PC-9 (cell line): ENCODE results near the gene FBN3. TPM values are rescaled to one million over a fixed set of nuclear protein-coding genes. Genes with fewer than 3 reads are reported as not detected.
"Not testable (repeated sequence)": the region's sequence is repeated elsewhere in the genome, so short reads cannot be mapped to it uniquely, and the experiment has no call there.

Source experiments
- BruUV-seq: library from RNA; stranded (reverse); fragments of 400-500 nt; replicated peaks from 2 replicates; lab custom pipeline; 2021; lab: Mats Ljungman, UMichigan
- CTCF ChIA-PET: fragments of 300-600 bp; sonication (Branson Sonifier 250); formaldehyde crosslinking; loops from one replicate; lab custom pipeline; 2022; ENCODE audit warnings: antibody characterized with exemption; lab: Charles Lee
- POLR2A ChIA-PET: fragments of 300-600 bp; sonication (Branson Sonifier 250); formaldehyde crosslinking; loops from one replicate; lab custom pipeline; 2022; ENCODE audit warnings: antibody characterized with exemption; ENCODE audit not compliant: unreplicated experiment; lab: Charles Lee
- DNase-seq, 2 experiments: peaks; one replicate each; pipeline versions ENCODE4 v3.0.0 to v3.0.0-alpha.2; 2015 to 2022; ENCODE audit warnings: mixed read lengths in 1 of 2
- H2AFZ ChIP-seq: fragments of 200-600 bp; sonication (generic); 2 replicates; pipeline ENCODE4 v1.8.1; 2017; ENCODE audit warnings: antibody characterized with exemption
- H3F3A ChIP-seq: fragments of 200-600 bp; sonication (generic); 2 replicates; pipeline ENCODE4 v1.8.1; 2017; ENCODE audit warnings: antibody characterized with exemption, mild to moderate bottlenecking, low read depth; ENCODE audit not compliant: insufficient read depth
- H3K27ac ChIP-seq: fragments of 200-600 bp; sonication (generic); 2 replicates; pipeline ENCODE4 v1.6.1; 2016; ENCODE audit warnings: mixed run types
- H3K27me3 ChIP-seq: fragments of 200-600 bp; sonication (generic); 2 replicates; pipeline ENCODE4 v1.6.1; 2016; ENCODE audit warnings: low read depth, mixed run types; ENCODE audit not compliant: insufficient read depth
- H3K36me3 ChIP-seq: fragments of 200-600 bp; sonication (generic); 2 replicates; pipeline ENCODE4 v1.6.1; 2016; ENCODE audit warnings: low read depth, mixed run types
- H3K4me1 ChIP-seq: fragments of 200-600 bp; sonication (generic); replicated peaks from 2 replicates; pipeline ENCODE4 v1.6.1; 2016; ENCODE audit warnings: mixed run types; ENCODE audit not compliant: insufficient read depth
- H3K4me2 ChIP-seq: fragments of 200-600 bp; sonication (generic); 2 replicates; pipeline ENCODE4 v1.6.1; 2017; ENCODE audit warnings: mixed run types
- H3K4me3 ChIP-seq: fragments of 200-600 bp; sonication (generic); 2 replicates; pipeline ENCODE4 v1.6.1; 2016; ENCODE audit warnings: mixed run types
- H3K79me2 ChIP-seq: fragments of 200-600 bp; sonication (generic); 2 replicates; pipeline ENCODE4 v1.6.1; 2017; ENCODE audit warnings: low read depth, mixed run types
- H3K9me2 ChIP-seq: fragments of 200-600 bp; sonication (generic); 2 replicates; pipeline ENCODE4 v1.8.1; 2017; ENCODE audit warnings: mild to moderate bottlenecking; ENCODE audit not compliant: insufficient read depth
- H3K9me3 ChIP-seq: fragments of 200-600 bp; sonication (generic); 2 replicates; pipeline ENCODE4 v1.8.1; 2016; ENCODE audit warnings: low read depth; ENCODE audit not compliant: insufficient read depth
- H4K20me1 ChIP-seq: fragments of 200-600 bp; sonication (generic); 2 replicates; pipeline ENCODE4 v1.8.1; 2017; ENCODE audit not compliant: insufficient read depth
- EZH2 ChIP-seq: fragments of 200-600 bp; sonication (generic); IDR thresholded peaks from 2 replicates; pipeline ENCODE4 v1.8.0; 2017; ENCODE audit warnings: antibody characterized with exemption, low read depth
- intact Hi-C: fragments of 100-400 bp; cut with micrococcal nuclease; formaldehyde crosslinking; loops from one replicate; pipeline ENCODE4 v1.10.0; 2022; ENCODE audit not compliant: unreplicated experiment
- total RNA-seq: library from RNA; stranded (reverse); gene quantifications from 2 replicates; pipeline ENCODE4 v1.2.3, GENCODE V29; 2021
- TF ChIP-seq, protein P1 (sequence below): fragments of 200-600 bp; sonication (generic); conservative IDR thresholded peaks from 2 replicates; pipeline ENCODE4 v1.6.1; 2017; ENCODE audit warnings: mixed run types, antibody characterized with exemption, mild to moderate bottlenecking, moderate library complexity

Gene FBN3
- total RNA-seq, 1 experiment from 2014 or later, result not detected

DNA sequence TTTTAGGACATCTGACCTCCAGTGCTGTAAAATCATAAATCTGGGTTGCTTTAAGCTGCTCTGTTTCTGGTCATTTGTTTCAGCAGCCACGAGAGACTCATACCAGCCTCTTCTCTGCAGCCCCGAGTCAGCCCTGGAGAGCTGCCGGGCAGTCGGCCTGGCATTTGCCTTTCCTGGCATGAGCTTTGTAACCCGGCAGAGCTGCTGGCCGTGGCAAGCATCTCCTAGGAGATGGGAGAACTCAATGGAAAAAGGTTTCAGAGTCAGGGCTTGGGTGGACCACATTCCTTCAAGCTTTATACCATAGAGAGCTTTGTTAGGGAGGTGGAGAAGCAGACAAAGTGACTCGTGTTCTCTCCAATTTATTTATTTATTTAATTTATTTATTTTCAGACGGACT, 118.4 kb downstream of the FBN3 start:
- no peak overlapping the region for H3K4me2 ChIP-seq
- BruUV-seq, result no TSS peak

DNA sequence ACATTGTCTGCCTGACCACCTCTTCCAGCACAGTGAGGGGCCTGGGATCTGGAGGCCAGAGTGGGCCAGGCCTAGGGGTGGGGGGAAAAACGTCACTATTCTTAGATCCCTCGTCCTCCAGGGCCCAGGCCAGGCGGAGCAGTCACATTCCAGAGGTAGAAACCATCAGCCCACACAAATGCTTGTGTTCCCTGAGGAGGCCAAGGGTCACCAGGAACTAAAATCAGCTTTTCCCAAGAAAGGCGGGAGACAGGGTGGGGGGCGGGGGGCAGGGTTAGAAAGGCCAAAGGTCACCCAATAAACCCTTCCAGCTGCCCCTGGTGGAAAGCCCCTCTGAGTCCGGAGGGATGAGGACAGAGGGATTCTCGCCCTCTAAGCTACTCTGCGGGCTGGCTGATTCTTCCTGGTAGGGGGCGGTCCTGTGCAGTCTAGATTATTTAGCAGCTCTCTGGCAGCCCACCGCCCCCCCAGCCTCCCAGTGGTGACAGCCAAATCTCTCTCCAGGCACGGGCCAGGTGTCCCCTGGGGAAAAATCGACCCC, 120.4 kb downstream of the FBN3 start:
- TF ChIP-seq, protein P1, sequence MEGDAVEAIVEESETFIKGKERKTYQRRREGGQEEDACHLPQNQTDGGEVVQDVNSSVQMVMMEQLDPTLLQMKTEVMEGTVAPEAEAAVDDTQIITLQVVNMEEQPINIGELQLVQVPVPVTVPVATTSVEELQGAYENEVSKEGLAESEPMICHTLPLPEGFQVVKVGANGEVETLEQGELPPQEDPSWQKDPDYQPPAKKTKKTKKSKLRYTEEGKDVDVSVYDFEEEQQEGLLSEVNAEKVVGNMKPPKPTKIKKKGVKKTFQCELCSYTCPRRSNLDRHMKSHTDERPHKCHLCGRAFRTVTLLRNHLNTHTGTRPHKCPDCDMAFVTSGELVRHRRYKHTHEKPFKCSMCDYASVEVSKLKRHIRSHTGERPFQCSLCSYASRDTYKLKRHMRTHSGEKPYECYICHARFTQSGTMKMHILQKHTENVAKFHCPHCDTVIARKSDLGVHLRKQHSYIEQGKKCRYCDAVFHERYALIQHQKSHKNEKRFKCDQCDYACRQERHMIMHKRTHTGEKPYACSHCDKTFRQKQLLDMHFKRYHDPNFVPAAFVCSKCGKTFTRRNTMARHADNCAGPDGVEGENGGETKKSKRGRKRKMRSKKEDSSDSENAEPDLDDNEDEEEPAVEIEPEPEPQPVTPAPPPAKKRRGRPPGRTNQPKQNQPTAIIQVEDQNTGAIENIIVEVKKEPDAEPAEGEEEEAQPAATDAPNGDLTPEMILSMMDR, result no peak
- TF ChIP-seq EZH2, result no peak
- Histone ChIP-seq H3K9me3 (no peaks in the 10 kb centered on the region), H3K4me1 (0 out of 2 replicates have a peak, but pooled peaks cover 6% of the 10 kb centered on the region), H2AFZ (no peak overlapping the region), H3K79me2 (no peaks in the 10 kb centered on the region), H4K20me1 (no peaks in the 10 kb centered on the region), H3K4me2 (no peak overlapping the region), H3K9me2 (no peaks in the 10 kb centered on the region), H3K4me3 (no peak overlapping the region), H3K27me3 (no peaks in the 10 kb centered on the region), H3K36me3 (no peaks in the 10 kb centered on the region), H3F3A (no peaks in the 10 kb centered on the region), H3K27ac (no peak overlapping the region)
- CTCF ChIA-PET, result interaction anchor here (0.6 kb wide), 1 partner anchor 9 kb away, joined by 4 read pairs; no protein-coding TSS in a partner anchor
- no TSS peak for BruUV-seq
- DNase-seq, result no peak
- POLR2A ChIA-PET, result no interaction called here
- intact Hi-C loops, result no loop called here

More for the DNA sequence above, 118.4 kb downstream of the FBN3 start:
- Histone ChIP-seq H4K20me1 (no peaks in the 10 kb centered on the region), H3K27me3 (peaks cover under 1% of the 10 kb centered on the region; the same call in 1 of the 2 replicates), H3F3A (no peaks in the 10 kb centered on the region), H2AFZ (no peak overlapping the region), H3K9me2 (no peaks in the 10 kb centered on the region), H3K4me3 (no peak overlapping the region), H3K9me3 (no peaks in the 10 kb centered on the region), H3K4me1 (0 out of 2 replicates have a peak, but pooled peaks cover 6% of the 10 kb centered on the region), H3K27ac (no peak overlapping the region), H3K79me2 (no peaks in the 10 kb centered on the region), H3K36me3 (no peaks in the 10 kb centered on the region)
- POLR2A ChIA-PET, result no interaction called here
- intact Hi-C loops, result no loop called here
- CTCF ChIA-PET, result interaction anchor here (0.7 kb wide), 1 partner anchor 29 kb away, joined by 3 read pairs; no protein-coding TSS in a partner anchor
- DNase-seq, result no peak
- no peak for TF ChIP-seq EZH2
- TF ChIP-seq, protein P1, result no peak

DNA sequence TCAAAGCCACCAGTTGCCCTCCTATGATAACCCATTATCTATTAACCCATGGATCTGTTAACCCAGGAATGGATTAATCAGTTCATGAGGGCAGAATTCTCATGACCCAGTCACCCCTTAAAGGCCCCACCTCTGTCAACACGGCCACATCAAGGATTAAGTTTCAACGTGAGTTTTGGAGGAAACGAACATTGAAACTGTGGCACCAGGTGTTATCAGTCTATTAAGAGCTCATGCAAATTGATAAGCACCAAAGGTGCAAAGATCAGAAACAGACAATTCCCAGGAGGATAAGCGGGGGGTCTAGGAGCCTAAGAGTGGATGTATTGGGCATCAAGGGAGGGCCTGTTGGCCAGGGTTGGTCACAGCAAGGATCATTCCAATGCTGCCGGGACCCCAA, 124.1 kb downstream of the FBN3 start:
- no peaks in the 10 kb centered on the region for H3K9me3 ChIP-seq
- no peaks in the 10 kb centered on the region for H3K79me2 ChIP-seq
- H3F3A ChIP-seq, result no peaks in the 10 kb centered on the region
- no peak for TF ChIP-seq EZH2
- TF ChIP-seq, protein P1, result no peak
- no peak for DNase-seq
- H3K27ac ChIP-seq, result no peak overlapping the region
- no peaks in the 10 kb centered on the region for H3K36me3 ChIP-seq
- no peaks in the 10 kb centered on the region for H3K9me2 ChIP-seq
- intact Hi-C loops, result no loop called here
- ChIA-PET POLR2A (no interaction called here), CTCF (no interaction called here)
- H4K20me1 ChIP-seq, result no peaks in the 10 kb centered on the region
- H2AFZ ChIP-seq, result no peak overlapping the region
- H3K27me3 ChIP-seq, result no peaks in the 10 kb centered on the region
- no peak overlapping the region for H3K4me3 ChIP-seq
- H3K4me2 ChIP-seq, result no peak overlapping the region
- 0 out of 2 replicates have a peak, but pooled peaks cover 6% of the 10 kb centered on the region for H3K4me1 ChIP-seq
- BruUV-seq, result no TSS peak

DNA sequence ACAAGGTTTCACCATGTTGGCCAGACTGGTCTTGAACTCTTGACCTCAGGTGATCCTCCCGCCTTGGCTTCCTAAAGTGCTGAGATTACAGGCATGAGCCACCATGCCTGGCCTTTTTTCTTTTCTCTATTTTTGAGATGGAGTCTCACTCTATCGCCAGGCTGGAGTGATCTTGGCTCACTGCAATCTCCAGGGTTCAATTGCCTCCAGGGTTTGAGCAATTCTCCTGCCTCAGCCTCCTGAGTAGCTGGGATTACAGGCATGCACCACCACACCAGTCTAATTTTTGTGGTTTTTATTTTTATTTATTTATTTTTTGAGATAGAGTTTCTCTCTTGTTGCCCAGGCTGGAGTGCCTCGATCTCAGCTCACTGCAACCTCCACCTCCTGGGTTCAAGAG, 125.1 kb downstream of the FBN3 start:
- H2AFZ ChIP-seq, H3K4me2 ChIP-seq, H3K9me3 ChIP-seq, DNase-seq, H3K79me2 ChIP-seq, H3K27ac ChIP-seq, BruUV-seq, CTCF ChIA-PET, H3F3A ChIP-seq, intact Hi-C loops, H3K9me2 ChIP-seq, H3K4me1 ChIP-seq, H3K4me3 ChIP-seq, H3K27me3 ChIP-seq, H4K20me1 ChIP-seq, H3K36me3 ChIP-seq: not testable (repeated sequence)
- POLR2A ChIA-PET, result interaction anchor here (0.6 kb wide), 1 partner anchor 63 kb away, joined by 5 read pairs; no protein-coding TSS in a partner anchor
